GM10847 (cell line): ENCODE results near the gene NUTM2G.
"Not testable (repeated sequence)": the region's sequence is repeated elsewhere in the genome, so short reads cannot be mapped to it uniquely, and the experiment has no call there.

Experiments used
- POLR2A ChIP-seq: IDR thresholded peaks from 2 replicates; pipeline ENCODE4 v1.6.1; 2011; ENCODE audit not compliant: insufficient read length; ENCODE audit errors: extremely low read depth

The NUTM2G gene, protein sequence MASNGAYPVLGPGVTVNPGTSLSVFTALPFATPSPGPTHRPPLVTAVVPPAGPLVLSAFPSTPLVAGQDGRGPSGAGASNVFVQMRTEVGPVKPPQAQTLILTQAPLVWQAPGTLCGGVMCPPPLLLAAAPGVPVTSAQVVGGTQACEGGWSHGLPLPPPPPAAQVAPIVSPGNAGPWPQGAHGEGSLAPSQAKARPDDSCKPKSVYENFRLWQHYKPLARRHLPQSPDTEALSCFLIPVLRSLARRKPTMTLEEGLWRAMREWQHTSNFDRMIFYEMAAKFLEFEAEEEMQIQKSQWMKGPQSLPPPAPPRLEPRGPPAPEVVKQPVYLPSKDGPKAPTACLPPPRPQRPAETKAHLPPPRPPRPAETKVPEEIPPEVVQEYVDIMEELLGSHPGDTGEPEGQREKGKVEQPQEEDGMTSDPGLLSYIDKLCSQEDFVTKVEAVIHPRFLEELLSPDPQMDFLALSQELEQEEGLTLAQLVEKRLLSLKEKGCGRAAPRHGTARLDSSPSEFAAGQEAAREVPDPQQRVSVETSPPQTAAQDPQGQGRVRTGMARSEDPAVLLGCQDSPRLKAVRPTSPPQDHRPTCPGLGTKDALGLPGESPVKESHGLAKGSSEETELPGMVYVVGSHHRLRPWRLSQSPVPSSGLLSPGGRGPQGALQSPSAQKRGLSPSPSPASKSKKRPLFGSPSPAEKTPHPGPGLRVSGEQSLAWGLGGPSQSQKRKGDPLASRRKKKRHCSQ

DNA sequence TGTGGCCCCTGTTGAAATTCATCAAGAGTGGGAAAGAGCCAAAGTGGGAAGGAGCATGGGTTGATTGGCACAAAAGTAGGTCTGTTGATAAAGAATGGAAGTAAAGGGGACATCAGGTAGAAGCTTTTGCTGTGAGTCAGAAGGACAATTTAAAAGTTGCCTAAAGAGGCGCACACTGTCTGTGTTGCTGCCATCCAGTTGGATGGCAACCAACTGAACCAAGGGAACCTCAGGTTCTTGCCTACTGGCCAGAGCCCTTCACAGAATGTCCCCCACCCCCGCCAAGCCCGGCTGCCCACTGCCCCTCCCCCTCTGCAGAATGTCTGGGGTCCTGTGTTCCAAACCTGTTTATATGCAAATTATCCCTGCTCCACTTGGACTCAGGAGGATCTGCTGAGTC is at the start of gene NUTM2G:
Gene NUTM2G (plus strand): TSS at position 301 of the 400 bp plus-strand sequence. CDS start 182 bp downstream, outside the sequence.
- not testable (repeated sequence) for TF ChIP-seq POLR2A

DNA sequence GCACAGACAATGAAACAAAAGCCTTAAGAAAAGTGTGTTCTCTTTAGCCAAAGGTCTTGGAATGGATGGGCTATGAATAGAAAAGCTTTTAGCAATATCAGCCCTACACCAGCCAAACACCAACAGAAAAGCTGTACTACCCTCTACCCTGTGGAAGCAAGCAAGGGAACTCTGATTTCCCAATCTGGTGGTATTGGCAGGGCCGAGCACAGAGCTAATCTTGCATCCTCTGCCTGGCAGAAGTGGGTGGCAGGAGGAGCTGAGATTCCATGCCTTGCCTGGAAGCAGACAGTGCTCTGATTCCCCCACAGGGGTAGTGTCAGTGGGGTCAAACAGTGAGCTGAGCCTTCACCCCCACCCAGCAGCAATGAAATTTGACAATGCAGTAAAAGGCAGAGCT is 44.7 kb upstream of the NUTM2G start:
- TF ChIP-seq POLR2A, result no peak

DNA sequence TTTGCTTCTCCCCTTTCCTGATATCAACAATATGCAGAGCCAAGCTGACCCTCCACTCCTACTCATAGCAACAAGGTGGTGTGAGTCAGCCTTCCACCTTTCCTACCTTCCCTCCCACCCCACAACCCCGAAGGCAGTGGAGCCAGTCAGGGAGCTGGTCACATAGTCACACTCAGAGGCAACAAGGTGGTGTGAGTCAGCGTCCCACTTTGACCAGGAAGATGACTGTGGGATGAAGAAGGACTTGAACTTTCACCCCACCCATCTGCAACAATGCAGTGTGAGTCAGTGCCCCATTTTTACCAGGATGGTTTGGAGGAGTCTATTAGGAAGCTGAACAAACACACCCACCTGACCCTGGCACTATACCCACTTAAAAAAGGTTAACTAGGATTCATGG is 44.2 kb upstream of the NUTM2G start:
- no peak for TF ChIP-seq POLR2A

DNA sequence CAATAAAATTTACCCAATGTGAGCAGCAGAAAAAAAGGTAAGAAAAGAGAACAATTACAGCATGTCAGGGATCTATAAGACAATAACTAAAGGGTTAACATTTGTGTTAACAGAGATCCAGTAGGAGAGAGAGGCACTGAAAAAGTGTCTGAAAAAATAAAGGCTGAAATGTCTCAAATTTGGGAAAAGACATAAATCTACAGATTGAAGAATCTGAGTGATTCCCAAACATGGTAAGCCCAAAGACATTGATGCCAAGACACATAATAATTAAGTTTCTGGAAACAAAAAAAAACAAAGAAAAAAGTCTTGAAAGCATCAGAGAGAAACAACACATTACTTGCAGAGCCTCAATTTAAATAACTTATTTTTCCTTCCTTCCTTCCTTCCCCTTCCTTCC is 43.2 kb upstream of the NUTM2G start:
- no peak for TF ChIP-seq POLR2A

DNA sequence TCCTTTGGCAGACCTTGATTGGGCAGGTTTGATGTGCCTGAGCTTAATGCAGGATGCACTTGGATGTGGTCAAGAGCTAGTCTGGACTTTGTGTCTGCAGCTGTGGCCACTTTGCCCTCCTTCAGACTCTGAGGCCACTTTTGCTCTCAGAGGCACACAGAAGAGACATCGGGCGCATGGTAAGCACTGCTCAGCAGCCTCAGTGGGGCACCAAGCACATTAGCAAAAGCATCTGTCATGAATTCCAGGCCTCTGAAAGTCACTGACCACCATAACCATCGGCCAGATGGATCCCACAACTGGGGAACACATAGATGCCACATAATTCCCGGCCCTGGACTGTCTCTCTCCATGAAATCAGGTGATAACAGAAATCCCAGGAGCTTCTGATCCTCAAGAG is 40.1 kb upstream of the NUTM2G start:
- no peak for TF ChIP-seq POLR2A

DNA sequence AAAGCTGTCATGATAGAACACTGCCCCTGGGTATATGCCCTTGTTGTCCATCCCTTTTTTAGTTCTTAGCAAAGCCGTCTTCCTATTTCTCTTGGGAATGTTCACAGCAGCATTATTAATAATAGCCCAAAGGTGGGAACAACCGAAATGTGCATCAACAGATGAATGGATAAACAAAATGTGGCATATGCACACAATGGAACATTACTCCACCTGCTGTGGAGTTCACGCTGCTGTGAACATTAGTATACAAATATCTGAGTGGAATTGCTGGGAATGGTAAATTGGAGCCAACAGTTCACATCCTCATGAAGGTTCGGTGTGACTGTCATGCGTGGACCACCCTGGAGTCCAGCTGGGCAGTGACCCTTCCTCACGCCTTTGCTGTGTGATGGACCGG is 36.5 kb upstream of the NUTM2G start:
- TF ChIP-seq POLR2A, result no peak
